GM12878 (cell line): ENCODE results near the gene ZBED4. TPM values are rescaled to one million over a fixed set of nuclear protein-coding genes. Genes with fewer than 3 reads are reported as not detected.
A peak's percentile ranks its signal among the peaks of the same experiment; 100 is the strongest.

ENCODE experiments used
- ATAC-seq: fragments of 200-7000 bp; cut with Tn5 transposase; 3 replicates; pipeline ENCODE4 v1.9.1; 2020; ENCODE audit warnings: mild to moderate bottlenecking, moderate library complexity
- BruUV-seq: library from RNA; stranded (reverse); fragments of 400-500 nt; replicated peaks from 2 replicates; lab custom pipeline; 2021; lab: Mats Ljungman, UMichigan
- CTCF ChIA-PET: fragments of 300-600 bp; sonication (Branson Sonifier 250); formaldehyde crosslinking; extraction: SDS; loops from one replicate; lab custom pipeline; 2021; ENCODE audit warnings: inconsistent platforms; lab: Yijun Ruan, JAX
- POLR2A ChIA-PET: fragments of 350-600 bp; formaldehyde crosslinking; extraction: SDS; loops from one replicate; lab custom pipeline; 2021; ENCODE audit warnings: inconsistent platforms; lab: Charles Lee
- RAD21 ChIA-PET: fragments of 300-600 bp; sonication (Branson Sonifier 250); formaldehyde crosslinking; loops from one replicate; lab custom pipeline; 2023; ENCODE audit warnings: antibody characterized with exemption; ENCODE audit not compliant: unreplicated experiment; lab: Charles Lee
- SMC1A ChIA-PET: fragments of 300-600 bp; sonication (Branson Sonifier 250); formaldehyde crosslinking; loops from one replicate; lab custom pipeline; 2023; ENCODE audit not compliant: unreplicated experiment, uncharacterized antibody; lab: Charles Lee
- DNase-seq: peaks from one replicate; pipeline ENCODE4 v3.0.0-alpha.2; 2011; ENCODE audit warnings: low read depth, low spot score
- FAIRE-seq: peaks from 3 replicates; lab custom pipeline; 2011; peaks lifted over from hg19 to GRCh38; lab: Jason Lieb, UNC
- H2AFZ ChIP-seq: 2 replicates; pipeline ENCODE4 v1.6.0; 2011; ENCODE audit warnings: low read depth, low read length, control low read depth; ENCODE audit not compliant: control insufficient read depth
- H3K27ac ChIP-seq: 2 replicates; pipeline ENCODE4 v1.5.1; 2011; ENCODE audit warnings: control low read depth; ENCODE audit not compliant: control insufficient read depth, insufficient read depth
- H3K27me3 ChIP-seq, 2 experiments: replicated peaks in 1 of 2; 2 replicates each; pipeline versions ENCODE4 v1.6.0 to v1.6.1; 2011; ENCODE audit warnings: low read length in 1 of 2; ENCODE audit not compliant: control insufficient read depth in 2 of 2, insufficient read depth in 2 of 2
- H3K36me3 ChIP-seq, 2 experiments: 2 replicates each; pipeline ENCODE4 v1.5.1; 2011; ENCODE audit warnings: low read length in 1 of 2; ENCODE audit not compliant: control insufficient read depth in 2 of 2, insufficient read depth in 2 of 2
- H3K4me1 ChIP-seq: 2 replicates; pipeline ENCODE4 v1.6.1; 2011; ENCODE audit warnings: mild to moderate bottlenecking, low read length, moderate library complexity, mixed read lengths; ENCODE audit not compliant: control insufficient read depth, insufficient read depth
- H3K4me2 ChIP-seq: 2 replicates; pipeline ENCODE4 v1.6.0; 2011; ENCODE audit warnings: control low read depth; ENCODE audit not compliant: control insufficient read depth, insufficient read depth
- H3K4me3 ChIP-seq: fragments of 200-600 bp; sonication (generic); 2 replicates; pipeline ENCODE4 v1.5.1; 2016
- H3K79me2 ChIP-seq: 2 replicates; pipeline ENCODE4 v1.6.0; 2011; ENCODE audit warnings: low read length; ENCODE audit not compliant: control insufficient read depth, insufficient read depth
- H3K9ac ChIP-seq: 2 replicates; pipeline ENCODE4 v1.8.0; 2011; ENCODE audit warnings: low read length, control low read depth, mixed read lengths; ENCODE audit not compliant: control insufficient read depth, insufficient read depth
- H3K9me3 ChIP-seq: replicated peaks from 3 replicates; pipeline ENCODE4 v1.5.1; 2011; ENCODE audit warnings: mild to moderate bottlenecking, low read length; ENCODE audit not compliant: control insufficient read depth, insufficient read depth
- H4K20me1 ChIP-seq: 2 replicates; pipeline ENCODE4 v1.6.0; 2011; ENCODE audit not compliant: control insufficient read depth, insufficient read depth
- CHD2 ChIP-seq: IDR thresholded peaks from 2 replicates; pipeline ENCODE4 v1.6.1; 2011; ENCODE audit warnings: low read depth, low read length, improper control_type of control experiment, borderline replicate concordance
- CREM ChIP-seq: IDR thresholded peaks from 2 replicates; pipeline ENCODE4 v1.6.1; 2014; ENCODE audit warnings: antibody characterized with exemption, low read depth
- FOS ChIP-seq: IDR thresholded peaks from 3 replicates; pipeline ENCODE4 v1.6.1; 2011; ENCODE audit warnings: borderline replicate concordance; ENCODE audit not compliant: insufficient read length; ENCODE audit errors: extremely low read depth
- GATAD2B ChIP-seq: fragments of 450-650 bp; conservative IDR thresholded peaks from 2 replicates; pipeline ENCODE4 v1.6.1; 2017; ENCODE audit warnings: low read depth, mild to moderate bottlenecking, moderate library complexity
- HCFC1 ChIP-seq: fragments of 150-350 bp; IDR thresholded peaks from 2 replicates; pipeline ENCODE4 v1.6.1; 2014; ENCODE audit warnings: low read length
- IKZF1 ChIP-seq: fragments of 450-650 bp; conservative IDR thresholded peaks from 2 replicates; pipeline ENCODE4 v1.6.1; 2017; ENCODE audit warnings: antibody characterized with exemption, mild to moderate bottlenecking
- IKZF2 ChIP-seq, 2 experiments: fragments of 450-650 bp; IDR thresholded peaks; 2 replicates each; pipeline ENCODE4 v1.6.1; 2017; ENCODE audit warnings: mild to moderate bottlenecking in 2 of 2, moderate library complexity in 2 of 2
- KAT2A ChIP-seq: conservative IDR thresholded peaks from 2 replicates; pipeline ENCODE4 v1.6.1; 2011; ENCODE audit warnings: low read depth, low read length; ENCODE audit not compliant: control insufficient read depth
- LARP7 ChIP-seq: fragments of 450-650 bp; IDR thresholded peaks from 2 replicates; pipeline ENCODE4 v1.6.1; 2017; ENCODE audit warnings: mild to moderate bottlenecking
- MEF2B ChIP-seq: fragments of 450-650 bp; IDR thresholded peaks from 2 replicates; pipeline ENCODE4 v1.6.1; 2018; ENCODE audit warnings: mild to moderate bottlenecking, moderate library complexity; ENCODE audit not compliant: partially characterized antibody, poor library complexity, severe bottlenecking
- MYC ChIP-seq: IDR thresholded peaks from 2 replicates; pipeline ENCODE4 v1.6.1; 2011; ENCODE audit warnings: mild to moderate bottlenecking, low read length, moderate library complexity, inconsistent platforms; ENCODE audit not compliant: insufficient read depth, insufficient replicate concordance, insufficient read length, severe bottlenecking
- NBN ChIP-seq: fragments of 450-650 bp; IDR thresholded peaks from 2 replicates; pipeline ENCODE4 v1.6.1; 2016
- NFYA ChIP-seq: IDR thresholded peaks from 2 replicates; pipeline ENCODE4 v1.6.1; 2011; ENCODE audit warnings: low read depth, mild to moderate bottlenecking, low read length, improper control_type of control experiment, borderline replicate concordance
- NR2C2 ChIP-seq: IDR thresholded peaks from 2 replicates; pipeline ENCODE4 v1.6.1; 2011; ENCODE audit warnings: borderline replicate concordance, low read depth; ENCODE audit not compliant: control insufficient read depth, insufficient read length
- PML ChIP-seq: IDR thresholded peaks from 2 replicates; pipeline ENCODE4 v1.6.1; 2012; ENCODE audit warnings: low read length, inconsistent platforms
- RAD21 ChIP-seq: IDR thresholded peaks from 2 replicates; pipeline ENCODE4 v1.6.1; 2011; ENCODE audit warnings: mild to moderate bottlenecking, low read depth, low read length, moderate library complexity; ENCODE audit not compliant: insufficient read depth
- RUNX3 ChIP-seq: IDR thresholded peaks from 2 replicates; pipeline ENCODE4 v1.6.1; 2012; ENCODE audit warnings: low read length, inconsistent platforms
- SPI1 ChIP-seq: IDR thresholded peaks from 2 replicates; pipeline ENCODE4 v1.6.1; 2011; ENCODE audit warnings: low read depth, mild to moderate bottlenecking, low read length, moderate library complexity, borderline replicate concordance; ENCODE audit not compliant: insufficient read depth
- TARDBP ChIP-seq: IDR thresholded peaks from 2 replicates; pipeline ENCODE4 v1.6.1; 2016; ENCODE audit warnings: borderline replicate concordance
- TCF12 ChIP-seq: IDR thresholded peaks from 2 replicates; pipeline ENCODE4 v1.6.1; 2011; ENCODE audit warnings: low read depth, mild to moderate bottlenecking, low read length
- ZSCAN29 ChIP-seq: fragments of 450-650 bp; IDR thresholded peaks from 2 replicates; pipeline ENCODE4 v1.6.1; 2017; ENCODE audit warnings: mild to moderate bottlenecking, moderate library complexity
- ZZZ3 ChIP-seq: IDR thresholded peaks from 2 replicates; pipeline ENCODE4 v1.6.1; 2011; ENCODE audit warnings: low read depth; ENCODE audit not compliant: control insufficient read depth, insufficient read length
- WGBS: methylation state at CpG from one replicate; pipeline ENCODE4 v1.1.6; 2016; ENCODE audit warnings: low lambda C conversion rate; ENCODE audit not compliant: insufficient replicate concordance, insufficient coverage; ENCODE audit errors: missing lambda C conversion rate; 5-methylcytosine and 5-hydroxymethylcytosine counted together
- in situ Hi-C: fragments of 300-500 bp; cut with MboI; formaldehyde crosslinking; loops from 9 replicates; pipeline ENCODE4 v1.14.3; 2018; ENCODE audit warnings: mixed read lengths
- intact Hi-C: fragments of 100-400 bp; cut with micrococcal nuclease; formaldehyde crosslinking; loops from one replicate; pipeline ENCODE4 v1.14.2; 2022; ENCODE audit not compliant: unreplicated experiment
- polyA plus RNA-seq, 11 experiments: library from polyadenylated mRNA; depleted of rRNA in 4 of 11; unstranded in 6 of 11; stranded (reverse) in 5 of 11; fragments of >200 nt; fragmentation: Nextera tagmentation in 4 of 11; fragmentation: Illumina TruSeq in 1 of 11; extraction: Ambion mirVana in 4 of 11; extraction: Trizol in 1 of 11; gene quantifications; 1 replicate in 1 of 11; 2 replicates in 10 of 11; pipeline versions ENCODE4 v1.2.1 to v1.2.3, GENCODE V29; 2011 to 2016; ENCODE audit warnings: inconsistent platforms in 2 of 11, missing spikeins in 2 of 11, low read depth in 1 of 11
- total RNA-seq, 4 experiments: library from RNA; depleted of rRNA in 3 of 4; stranded (reverse); fragments of >200 nt in 3 of 4; fragmentation: Illumina TruSeq in 1 of 4; extraction: Trizol in 1 of 4; gene quantifications; 2 replicates each; pipeline versions ENCODE4 v1.2.1 to v1.2.3, GENCODE V29; 2013 to 2021
- TF ChIP-seq, protein P1 (sequence below): fragments of 450-650 bp; IDR thresholded peaks from 2 replicates; pipeline ENCODE4 v1.6.1; 2016; ENCODE audit warnings: mild to moderate bottlenecking

ZBED4 gene
- total and polyA plus RNA-seq, 10 of the 15 experiments (the other 5 are each of a cell fraction or from before 2014, with no cell fraction given) = 2.3 to 21.6 (median 12.8) TPM

DNA sequence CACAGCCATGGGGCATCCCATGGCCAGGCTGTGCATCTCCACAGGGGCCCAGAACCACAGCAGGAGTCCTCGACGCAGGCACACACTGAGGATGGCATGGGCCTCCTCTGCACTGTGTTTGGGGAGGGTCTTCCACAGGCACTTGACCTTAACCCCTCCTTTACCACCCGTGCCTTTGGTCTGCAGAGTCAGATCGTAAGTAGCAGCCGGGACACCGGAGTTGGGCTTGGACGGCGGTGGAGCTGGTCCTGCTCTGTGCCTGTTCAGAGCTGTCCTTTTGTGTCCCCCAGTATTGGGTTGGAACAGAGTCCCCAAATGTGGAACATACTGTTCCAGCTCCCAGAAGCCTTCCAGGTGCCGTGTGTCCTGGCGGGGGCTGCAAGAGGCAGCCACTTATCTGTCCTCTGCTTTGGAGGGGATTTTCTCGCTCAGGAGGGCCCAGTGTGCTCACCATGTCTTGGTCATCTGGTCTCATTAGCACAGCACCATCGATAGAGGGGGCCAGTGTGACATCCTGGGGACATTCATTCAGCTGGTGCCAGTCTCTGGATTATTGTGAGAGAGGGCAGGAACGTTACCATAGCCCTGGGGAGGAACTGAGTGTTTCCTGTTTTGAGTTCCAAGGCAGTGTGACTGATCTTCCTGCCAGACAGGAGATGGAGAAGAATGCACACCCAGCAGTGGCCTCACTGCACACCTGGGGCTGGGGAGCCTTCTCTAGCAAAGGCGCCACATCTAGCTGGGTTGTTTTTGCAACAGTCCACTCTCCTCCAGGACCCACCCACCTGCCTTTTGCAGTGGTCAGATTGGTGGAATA is 77.2 kb downstream of the ZBED4 start:
- SMC1A ChIA-PET = interaction anchor here (0.7 to 4.1 kb wide), 9 partner anchors 36 to 174 kb away, joined by 3 to 43 read pairs (median 5); no protein-coding TSS in a partner anchor
- Histone ChIP-seq H3K9ac (no peak overlapping the region), H2AFZ (no peak overlapping the region; the same call in 1 of the 2 replicates), H4K20me1 (no peaks in the 10 kb centered on the region), H3K9me3 (no peaks in the 10 kb centered on the region), H3K27ac (no peak overlapping the region), H3K4me1 (peaks cover 56% of the 10 kb centered on the region), H3K79me2 (peaks cover 7% of the 10 kb centered on the region), H3K4me3 (no peak overlapping the region), H3K36me3 (peaks cover 0 to 2% of the 10 kb centered on the region in 2 experiments; a peak in 3 of 4 replicates), H3K4me2 (peak overlapping the region; percentile 45), H3K27me3 (no peaks in the 10 kb centered on the region)
- DNase-seq (peak; percentile 78), FAIRE-seq (peak; percentile 93), ATAC-seq (peak; percentile 72)
- BruUV-seq = no TSS peak
- in situ Hi-C loops (loop anchor here (5.0 kb wide), 2 partner anchors 101 to 276 kb away; no protein-coding TSS in a partner anchor), intact Hi-C loops (loop anchor here (1.0 to 10.0 kb wide), 6 partner anchors 40 to 264 kb away; no protein-coding TSS in a partner anchor)
- CTCF ChIA-PET = interaction anchor here (0.8 to 3.2 kb wide), 28 partner anchors 9 to 256 kb away, joined by 3 to 79 read pairs (median 5); partner anchors contain the start of gene IL17REL
- 18% methylated on average over 14 of the region's 14 CpGs for WGBS
- POLR2A ChIA-PET = interaction anchor here (1.1 to 1.2 kb wide), 2 partner anchors 100 to 260 kb away, joined by 4 read pairs; no protein-coding TSS in a partner anchor
- RAD21 ChIA-PET = interaction anchor here (0.7 to 4.7 kb wide), 22 partner anchors 9 to 306 kb away, joined by 3 to 81 read pairs (median 4); no protein-coding TSS in a partner anchor
- TF ChIP-seq CREM (no peak), NR2C2 (no peak), PML (no peak), ZSCAN29 (no peak), IKZF1 (peak; percentile 58), TARDBP (no peak), RUNX3 (peak; percentile 26; the same call in 1 of the 2 replicates), FOS (no peak), NFYA (no peak), LARP7 (0 out of 2 replicates have a peak, but pooled peaks have one; percentile 8), SPI1 (peak; percentile 75), IKZF2 (IDR thresholded peaks at IDR 0.05) (peak in 1 of 2 experiments; percentile 57; a peak in 1 of 4 replicates), GATAD2B (0 out of 2 replicates have a peak, but pooled peaks have one; percentile 25), NBN (no peak), KAT2A (no peak), HCFC1 (0 out of 2 replicates have a peak, but pooled peaks have one; percentile 23), CHD2 (0 out of 2 replicates have a peak, but pooled peaks have one; percentile 23), ZZZ3 (no peak), TCF12 (0 out of 2 replicates have a peak, but pooled peaks have one; percentile 8), MYC (no peak), MEF2B (no peak), RAD21 (peak; percentile 86)
- TF ChIP-seq, protein P1, sequence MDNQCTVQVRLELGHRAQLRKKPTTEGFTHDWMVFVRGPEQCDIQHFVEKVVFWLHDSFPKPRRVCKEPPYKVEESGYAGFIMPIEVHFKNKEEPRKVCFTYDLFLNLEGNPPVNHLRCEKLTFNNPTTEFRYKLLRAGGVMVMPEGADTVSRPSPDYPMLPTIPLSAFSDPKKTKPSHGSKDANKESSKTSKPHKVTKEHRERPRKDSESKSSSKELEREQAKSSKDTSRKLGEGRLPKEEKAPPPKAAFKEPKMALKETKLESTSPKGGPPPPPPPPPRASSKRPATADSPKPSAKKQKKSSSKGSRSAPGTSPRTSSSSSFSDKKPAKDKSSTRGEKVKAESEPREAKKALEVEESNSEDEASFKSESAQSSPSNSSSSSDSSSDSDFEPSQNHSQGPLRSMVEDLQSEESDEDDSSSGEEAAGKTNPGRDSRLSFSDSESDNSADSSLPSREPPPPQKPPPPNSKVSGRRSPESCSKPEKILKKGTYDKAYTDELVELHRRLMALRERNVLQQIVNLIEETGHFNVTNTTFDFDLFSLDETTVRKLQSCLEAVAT = no peak
